ENCODE results near the gene UBE2L3.

The UBE2L3 gene

GRCh38 chr22:21657360-21658032 lies 90.0 kb downstream of the UBE2L3 start:
- DNase-seq, result peak; percentile 88

DNA sequence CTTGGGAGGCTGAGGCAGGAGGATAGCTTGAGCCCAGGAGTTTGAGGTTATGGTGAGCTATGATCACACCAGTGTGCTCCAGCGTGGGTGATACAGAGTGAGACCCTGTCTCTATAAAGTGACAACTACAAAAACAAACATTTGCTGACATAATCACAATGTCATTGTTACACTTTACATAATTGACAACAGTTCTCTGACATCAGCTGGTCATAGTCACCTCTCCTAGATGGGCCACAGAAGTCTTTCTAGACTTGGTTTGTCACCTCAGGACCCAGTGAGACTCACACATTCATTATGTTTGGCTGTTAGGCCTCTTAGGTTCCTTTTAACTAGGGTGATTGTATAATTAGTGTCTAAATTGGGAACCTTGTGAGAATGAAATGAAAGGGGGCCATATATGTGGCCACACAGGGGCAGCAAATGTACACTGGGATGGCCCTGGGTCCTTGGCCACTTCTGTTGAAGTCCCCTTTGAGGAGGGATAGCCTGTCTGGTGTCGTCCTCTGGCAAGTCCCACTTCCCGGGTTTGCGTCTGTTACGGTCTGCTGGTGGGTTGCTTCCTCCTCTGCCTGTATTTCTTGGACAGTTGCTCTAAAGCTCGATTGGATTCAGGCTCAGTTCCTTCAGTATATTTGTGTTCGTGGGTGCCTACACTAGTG lies 92.5 kb downstream of the UBE2L3 start:
- no peak for DNase-seq
- Histone ChIP-seq H3K36me3 (peaks cover 1% of the 10 kb centered on the region), H3K4me3 (ENCODE audit: low read depth, low read length) (no peak overlapping the region), H3K27me3 (no peaks in the 10 kb centered on the region), H3K4me1 (no peaks in the 10 kb centered on the region; the same call in 1 of the 2 replicates), H3K9me3 (no peaks in the 10 kb centered on the region)
- no peak for TF ChIP-seq CTCF (IDR thresholded peaks at IDR 0.05; ENCODE audit: low read depth, low read length)

More at GRCh38 chr22:21657360-21658032, 90.0 kb downstream of the UBE2L3 start:
- no peaks in the 10 kb centered on the region; the same call in 1 of the 2 replicates for H3K4me1 ChIP-seq
- no peaks in the 10 kb centered on the region for H3K27me3 ChIP-seq
- H3K4me3 ChIP-seq (ENCODE audit: low read depth, low read length), result peak overlapping the region; percentile 58
- TF ChIP-seq CTCF (IDR thresholded peaks at IDR 0.05; ENCODE audit: low read depth, low read length), result peak; percentile 24
- no peaks in the 10 kb centered on the region for H3K9me3 ChIP-seq
- peaks cover 20% of the 10 kb centered on the region for H3K36me3 ChIP-seq

DNA sequence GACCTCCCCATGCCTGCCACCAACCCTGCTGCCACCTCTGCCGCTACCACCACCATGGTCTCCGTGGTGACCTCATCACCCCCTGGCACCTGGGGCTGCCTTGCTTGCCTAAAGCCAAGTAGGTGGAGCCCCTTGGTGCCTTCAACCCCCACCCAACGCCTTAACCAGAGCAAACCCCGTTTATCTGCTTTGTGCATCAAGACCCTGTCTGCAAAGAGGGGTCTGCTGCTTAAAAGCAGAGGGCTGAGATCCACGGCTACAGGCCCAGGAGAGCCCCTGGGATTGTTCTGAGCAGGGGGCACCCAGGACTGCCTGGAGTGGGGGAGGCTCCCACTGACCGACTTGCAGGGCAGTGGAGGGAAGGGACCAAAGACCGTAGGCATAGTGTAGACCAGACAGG lies 93.4 kb downstream of the UBE2L3 start:
- Histone ChIP-seq H3K9me3 (no peaks in the 10 kb centered on the region), H3K4me3 (ENCODE audit: low read depth, low read length) (no peak overlapping the region), H3K27me3 (no peaks in the 10 kb centered on the region), H3K4me1 (no peaks in the 10 kb centered on the region; the same call in 1 of the 2 replicates), H3K36me3 (no peaks in the 10 kb centered on the region)
- no peak for TF ChIP-seq CTCF (IDR thresholded peaks at IDR 0.05; ENCODE audit: low read depth, low read length)
- no peak for DNase-seq

DNA sequence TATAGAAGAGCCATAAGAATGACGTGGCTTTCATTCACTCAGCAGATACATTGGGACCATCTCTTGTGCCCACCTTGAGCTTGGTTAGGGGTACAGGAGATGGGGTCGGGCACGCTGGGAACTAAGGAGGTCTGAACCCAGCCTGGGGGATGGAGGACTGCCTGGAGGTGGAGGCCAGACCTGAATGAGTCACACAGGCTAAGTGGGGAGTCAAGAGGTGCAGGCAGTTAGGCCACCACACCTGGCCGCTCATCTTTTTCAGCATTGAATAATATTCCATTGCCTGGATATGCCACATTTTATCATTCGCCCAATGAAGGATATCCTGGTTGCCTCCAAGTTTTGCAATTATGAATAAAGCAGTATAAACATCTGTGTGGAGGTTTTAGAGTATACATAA lies 94.5 kb downstream of the UBE2L3 start:
- no peaks in the 10 kb centered on the region for H3K9me3 ChIP-seq
- DNase-seq, result no peak
- no peak for TF ChIP-seq CTCF (IDR thresholded peaks at IDR 0.05; ENCODE audit: low read depth, low read length)
- no peak overlapping the region for H3K4me3 ChIP-seq (ENCODE audit: low read depth, low read length)
- no peaks in the 10 kb centered on the region for H3K4me1 ChIP-seq
- H3K27me3 ChIP-seq, result no peaks in the 10 kb centered on the region
- H3K36me3 ChIP-seq, result no peaks in the 10 kb centered on the region

GRCh38 chr22:21663738-21664137 lies 96.2 kb downstream of the UBE2L3 start:
- Histone ChIP-seq H3K4me1 (no peaks in the 10 kb centered on the region), H3K9me3 (no peaks in the 10 kb centered on the region), H3K4me3 (ENCODE audit: low read depth, low read length) (no peak overlapping the region), H3K27me3 (no peaks in the 10 kb centered on the region), H3K36me3 (no peaks in the 10 kb centered on the region)
- DNase-seq, result no peak
- TF ChIP-seq CTCF (IDR thresholded peaks at IDR 0.05; ENCODE audit: low read depth, low read length), result no peak

All from BE2C (cell line).